HG02588 (cell line): ENCODE data around the gene ARPP21.

ENCODE experiments used
- ATAC-seq: cut with Tn5 transposase; IDR thresholded peaks from one replicate; pipeline ENCODE4 v1.9.1; 2021; ENCODE audit warnings: mild to moderate bottlenecking, moderate library complexity; ENCODE audit not compliant: unreplicated experiment

Gene ARPP21

GRCh38 chr3:35674451-35675109, 35.3 kb downstream of the ARPP21 start:
- ATAC-seq, result no peak

- ATAC-seq, result no peak
Observed at GRCh38 chr3:35675206-35675605, 35.9 kb downstream of the ARPP21 start.

GRCh38 chr3:35675621-35676020, 36.3 kb downstream of the ARPP21 start:
- no peak for ATAC-seq

- ATAC-seq, result no peak
Observed at GRCh38 chr3:35677797-35678196, 38.5 kb downstream of the ARPP21 start.

GRCh38 chr3:35678643-35679161, 39.4 kb downstream of the ARPP21 start:
- ATAC-seq, result no peak

GRCh38 chr3:35679409-35680080, 40.2 kb downstream of the ARPP21 start:
- ATAC-seq, result no peak

- ATAC-seq, result no peak
Observed at GRCh38 chr3:35680866-35681650, 41.7 kb downstream of the ARPP21 start.

- ATAC-seq, result no peak
Observed at GRCh38 chr3:35685153-35685552, 45.8 kb downstream of the ARPP21 start.

- no peak for ATAC-seq
Observed at GRCh38 chr3:35688826-35689225, 49.5 kb downstream of the ARPP21 start.

- ATAC-seq, result no peak
Observed at GRCh38 chr3:35690271-35690670, 50.9 kb downstream of the ARPP21 start.

GRCh38 chr3:35705904-35706303, 66.6 kb downstream of the ARPP21 start:
- ATAC-seq, result no peak

- ATAC-seq, result no peak
Observed at GRCh38 chr3:35707904-35708303, 68.6 kb downstream of the ARPP21 start.

GRCh38 chr3:35708394-35709271, 69.3 kb downstream of the ARPP21 start:
- ATAC-seq, result no peak

- no peak for ATAC-seq
Observed at GRCh38 chr3:35709691-35710090, 70.4 kb downstream of the ARPP21 start.

GRCh38 chr3:35710554-35710953, 71.2 kb downstream of the ARPP21 start:
- no peak for ATAC-seq

- no peak for ATAC-seq
Observed at GRCh38 chr3:35718921-35719320, 79.6 kb downstream of the ARPP21 start.

- ATAC-seq, result no peak
Observed at GRCh38 chr3:35721628-35722027, 82.3 kb downstream of the ARPP21 start.

- ATAC-seq, result no peak
Observed at GRCh38 chr3:35722902-35723301, 83.6 kb downstream of the ARPP21 start.

- ATAC-seq, result no peak
Observed at GRCh38 chr3:35723480-35724097, 84.3 kb downstream of the ARPP21 start.

GRCh38 chr3:35724106-35724505, 84.8 kb downstream of the ARPP21 start:
- no peak for ATAC-seq
